MM.1S (cell line): ENCODE results near the gene EDEM3.

Source experiments
- CTCF ChIP-seq: fragments of 300-600 bp; sonication (generic); IDR thresholded peaks from 2 replicates; pipeline ENCODE4 v1.5.1; 2016; ENCODE audit warnings: antibody characterized with exemption, low read length, mixed read lengths
- EZH2 ChIP-seq: fragments of 300-600 bp; sonication (generic); optimal IDR thresholded peaks from 2 replicates; pipeline ENCODE3; 2017; ENCODE audit warnings: low read depth, mild to moderate bottlenecking, antibody characterized with exemption, low read length, mixed read lengths

GRCh38 chr1:184677344-184677743 is 77.3 kb downstream of the EDEM3 start:
- TF ChIP-seq CTCF, result no peak
- TF ChIP-seq EZH2, result no peak
